Measurements from ENCODE around the gene ARHGAP10.

- TF ChIP-seq CTCF (IDR thresholded peaks at IDR 0.05; ENCODE audit: low read depth, low read length, poor library complexity, severe bottlenecking) (no peak), EZH2phosphoT487 (IDR thresholded peaks at IDR 0.05; ENCODE audit: borderline replicate concordance, low read length) (no peak)
Measured at GRCh38 chr4:148015468-148015867, 283.6 kb downstream of the ARHGAP10 start.
